ENCODE measurements around the gene ZNF75A.
"Not testable (repeated sequence)": the region's sequence is repeated elsewhere in the genome, so short reads cannot be mapped to it uniquely, and the experiment has no call there.

The ZNF75A gene

DNA sequence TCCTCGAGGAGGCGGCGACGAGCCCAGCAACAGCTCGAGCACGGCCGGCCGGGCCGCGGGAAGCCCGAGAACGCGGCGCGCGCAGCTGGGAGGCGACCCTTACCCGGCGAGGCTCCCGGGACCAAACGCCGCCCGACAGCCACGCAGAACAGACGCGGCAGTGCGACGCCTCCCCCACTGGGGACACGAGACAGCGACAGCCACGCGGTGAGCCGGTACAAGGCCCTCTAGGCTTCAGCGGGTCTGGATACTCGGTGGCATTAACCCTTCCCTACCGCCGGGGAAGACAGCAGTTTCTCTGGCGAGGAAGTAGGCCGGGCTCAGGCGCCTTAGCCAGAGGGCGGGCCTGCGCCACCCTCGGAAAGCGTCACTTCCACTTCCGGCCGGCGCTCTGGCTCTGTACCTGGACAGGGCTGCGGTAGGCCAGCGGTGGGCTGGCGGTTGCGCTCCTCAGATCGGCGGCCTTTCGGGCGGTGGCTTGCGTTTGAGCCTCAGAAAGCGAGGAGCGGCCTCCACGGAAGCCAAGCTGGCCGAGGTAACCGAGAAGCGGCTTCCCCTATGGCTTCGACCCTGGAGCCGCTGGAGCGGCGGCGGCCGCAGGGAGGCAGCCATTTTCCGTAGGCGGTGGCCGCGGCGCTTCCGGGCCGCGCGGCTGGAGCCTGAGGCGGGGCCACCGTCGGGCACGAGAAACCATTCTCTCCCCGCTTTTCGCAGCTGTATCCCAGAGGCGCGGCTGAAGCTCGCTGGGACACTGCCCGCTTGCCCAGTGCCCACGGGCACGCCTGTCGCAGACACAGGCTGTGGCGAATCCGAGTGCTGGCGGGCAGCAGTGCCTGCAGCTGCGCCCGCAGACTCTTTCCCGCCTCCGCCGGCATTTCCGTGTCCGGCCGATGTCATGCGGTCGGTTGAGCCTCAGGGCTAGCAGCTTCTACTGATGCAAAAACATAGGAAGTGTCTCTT lies at the start of gene ZNF75A, which contains the start of gene TIGD7:
Gene ZNF75A (plus strand): TSS at position 389 of the 960 bp plus-strand sequence. CDS start 2,932 bp downstream, outside the sequence.
Gene TIGD7 (minus strand): TSS at position 322 of the 960 bp plus-strand sequence. CDS start 4,816 bp downstream, outside the sequence.
- DNase-seq (ENCODE audit: low spot score), result peak; percentile 90

DNA sequence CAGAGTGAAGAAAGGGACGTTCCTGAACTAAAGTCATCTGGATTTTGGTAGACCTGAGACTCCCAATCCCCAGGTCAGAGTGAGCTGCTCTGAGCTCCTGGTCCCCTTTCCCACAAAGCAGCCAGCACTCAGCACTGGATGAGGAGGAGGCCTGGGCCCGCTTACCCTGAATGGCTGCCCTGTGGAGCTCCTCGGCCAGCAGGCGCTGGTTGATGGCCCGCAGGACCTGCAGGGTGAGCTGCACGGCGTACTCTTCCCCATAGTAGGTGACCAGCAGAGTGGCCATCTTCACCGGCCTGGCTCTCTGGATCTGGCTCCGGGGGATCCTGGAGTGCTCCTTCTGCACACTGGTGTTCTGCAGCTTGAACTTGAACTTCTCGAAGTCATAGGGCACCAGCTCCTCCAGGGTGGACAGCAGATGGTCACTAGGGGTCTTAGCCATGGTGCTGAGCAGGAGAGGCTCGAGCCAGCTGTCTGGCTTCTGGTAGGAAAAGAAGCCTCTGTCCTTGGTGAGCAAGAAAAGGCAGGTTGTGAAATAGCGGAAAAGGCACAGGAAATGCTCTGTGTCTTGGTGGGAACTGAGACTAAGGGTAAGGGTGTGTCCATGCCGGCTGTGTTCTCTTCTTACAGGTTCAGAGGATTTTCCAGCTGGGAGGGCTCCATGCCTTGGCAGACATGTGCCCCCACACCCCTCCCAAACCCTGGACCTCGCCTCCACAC lies 49.0 kb upstream of the ZNF75A start, which contains the start of gene MEFV:
Gene MEFV (minus strand): TSS at position 488 of the 720 bp plus-strand sequence. CDS start 46 bp downstream, at position 442.
- peak; percentile 32 for DNase-seq (ENCODE audit: low spot score)

- peak; percentile 95 for DNase-seq (ENCODE audit: low spot score)
These were observed 48.3 kb upstream of the ZNF75A start for GRCh38 chr16:3256866-3257465.

- DNase-seq (ENCODE audit: low spot score), result no peak
These were observed 45.5 kb upstream of the ZNF75A start for GRCh38 chr16:3259836-3260235.

GRCh38 chr16:3262517-3262916 lies 42.8 kb upstream of the ZNF75A start:
- no peak for DNase-seq (ENCODE audit: low spot score)

GRCh38 chr16:3264137-3265036 lies 40.9 kb upstream of the ZNF75A start:
- DNase-seq (ENCODE audit: low spot score), result peak; percentile 98

- DNase-seq (ENCODE audit: low spot score), result peak; percentile 46
These were observed 38.3 kb upstream of the ZNF75A start for GRCh38 chr16:3266873-3267537.

GRCh38 chr16:3268294-3268693 lies 37.0 kb upstream of the ZNF75A start:
- DNase-seq (ENCODE audit: low spot score), result no peak

DNA sequence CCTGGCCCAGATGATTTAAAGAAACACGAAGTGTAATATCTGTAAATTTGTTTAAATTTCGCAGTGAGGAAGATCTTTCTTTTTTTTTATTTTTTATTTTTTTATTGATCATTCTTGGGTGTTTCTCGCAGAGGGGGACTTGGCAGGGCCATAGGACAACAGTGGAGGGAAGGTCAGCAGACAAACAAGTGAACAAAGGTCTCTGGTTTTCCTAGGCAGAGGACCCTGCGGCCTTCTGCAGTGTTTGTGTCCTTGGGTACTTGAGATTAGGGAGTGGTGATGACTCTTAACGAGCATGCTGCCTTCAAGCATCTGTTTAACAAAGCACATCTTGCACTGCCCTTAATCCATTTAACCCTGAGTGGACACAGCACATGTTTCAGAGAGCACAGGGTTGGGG lies 34.6 kb upstream of the ZNF75A start:
- DNase-seq (ENCODE audit: low spot score), result not testable (repeated sequence)

DNA sequence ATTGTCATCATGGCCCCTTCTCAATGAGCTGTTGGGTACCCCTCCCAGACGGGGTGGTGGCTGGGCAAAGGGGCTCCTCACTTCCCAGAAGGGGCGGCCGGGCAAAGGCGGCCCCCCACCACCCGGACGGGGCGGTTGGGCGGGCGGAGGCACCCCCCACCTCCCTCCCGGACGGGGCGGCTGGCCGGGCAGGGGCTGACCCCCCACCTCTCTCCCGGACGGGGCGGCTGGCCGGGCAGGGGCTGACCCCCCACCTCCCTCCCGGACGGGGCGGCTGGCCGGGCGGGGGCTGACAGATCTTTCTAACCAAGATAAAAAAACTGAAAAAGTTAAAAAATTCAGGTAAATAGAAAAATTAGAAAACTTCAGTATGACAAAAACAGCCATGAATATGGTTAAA lies 34.0 kb upstream of the ZNF75A start:
- not testable (repeated sequence) for DNase-seq (ENCODE audit: low spot score)

GRCh38 chr16:3274490-3274889 lies 30.8 kb upstream of the ZNF75A start:
- DNase-seq (ENCODE audit: low spot score), result peak; percentile 45

- DNase-seq (ENCODE audit: low spot score), result no peak
These were observed 30.4 kb upstream of the ZNF75A start for GRCh38 chr16:3274947-3275346.

DNA sequence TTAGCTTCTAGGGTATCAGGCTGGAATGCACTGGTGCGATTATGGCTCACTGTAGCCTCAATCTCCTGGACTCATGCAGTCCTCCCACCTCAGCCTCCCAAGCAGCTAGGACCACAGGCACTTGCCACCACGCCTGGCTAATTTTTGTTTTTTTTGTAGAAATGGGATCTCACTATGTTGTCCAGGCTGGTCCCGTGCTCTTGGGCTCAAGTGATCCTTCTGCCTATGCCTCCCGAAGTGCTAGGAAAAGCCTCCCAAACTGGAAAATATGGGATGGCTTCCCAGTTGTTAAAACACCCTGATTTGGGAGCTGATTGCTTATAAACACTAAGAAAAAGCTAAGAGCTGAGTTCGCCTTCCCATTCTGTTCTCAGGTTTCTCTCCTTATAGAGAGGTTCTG lies 28.6 kb upstream of the ZNF75A start:
- no peak for DNase-seq (ENCODE audit: low spot score)

GRCh38 chr16:3281222-3281820 lies 24.0 kb upstream of the ZNF75A start:
- DNase-seq (ENCODE audit: low spot score), result no peak

DNA sequence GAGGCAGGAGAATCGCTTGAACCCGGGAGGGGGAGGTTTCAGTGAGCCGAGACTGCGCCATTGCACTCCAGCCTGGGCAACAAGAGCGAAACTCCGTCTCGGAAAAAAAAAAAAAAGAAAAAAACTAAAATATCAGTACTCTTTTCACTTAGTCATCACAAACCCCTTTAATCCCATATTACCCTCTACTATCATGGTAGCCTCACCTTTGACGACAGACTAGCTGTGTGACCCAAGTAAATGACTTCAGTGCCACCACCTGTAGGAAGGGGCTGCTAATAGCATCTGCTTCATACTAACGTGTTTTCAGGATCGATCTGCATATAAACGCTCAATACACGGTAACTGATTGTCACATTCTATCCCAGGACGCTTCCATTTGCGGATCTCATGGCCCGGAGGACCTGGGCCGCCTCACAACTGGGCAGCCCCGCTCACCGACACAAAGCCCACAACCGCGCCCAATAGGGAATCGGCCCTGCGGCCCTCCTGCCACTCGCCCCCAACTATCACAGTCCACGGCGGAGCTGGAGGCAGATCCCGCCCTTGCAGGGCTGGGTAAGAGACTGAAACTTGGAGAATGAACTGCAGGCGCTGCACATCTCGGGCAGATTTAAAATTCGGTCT lies 23.1 kb upstream of the ZNF75A start:
- DNase-seq (ENCODE audit: low spot score), result peak; percentile 77

GRCh38 chr16:3282730-3283542 lies 22.4 kb upstream of the ZNF75A start, which contains the start of gene ZNF263:
Gene ZNF263, plus strand, starts transcription at chr16:3283491. Its CDS starts 328 bp downstream, at chr16:3283819.
- peak; percentile 98 for DNase-seq (ENCODE audit: low spot score)

- peak; percentile 14 for DNase-seq (ENCODE audit: low spot score)
These were observed 21.5 kb upstream of the ZNF75A start for GRCh38 chr16:3283543-3284447.

- no peak for DNase-seq (ENCODE audit: low spot score)
These were observed 20.2 kb upstream of the ZNF75A start for GRCh38 chr16:3285131-3285530.

Measured in kidney tubule cell (primary cell).